SK-MEL-5 (cell line): ENCODE measurements around the gene ZNF33B. TPM values are rescaled to one million over a fixed set of nuclear protein-coding genes. Genes with fewer than 3 reads are reported as not detected.

Source experiments
- DNase-seq: peaks from one replicate; pipeline ENCODE4 v3.0.0-alpha.2; 2016; ENCODE audit warnings: low read depth, low spot score
- in situ Hi-C: cut with HindIII; loops from 2 replicates; pipeline ENCODE4 v1.10.0; 2016; ENCODE audit warnings: low sequenced_read_pairs, high pct_unique_total_duplicates, low pct_unique_long_range_greater_than_20kb
- small RNA-seq, 2 experiments: library from RNA; depleted of rRNA; stranded (forward); fragments of <200 nt; gene quantifications; one replicate each; pipeline ENCODE3, GENCODE V24; 2014
- total RNA-seq: library from RNA; depleted of rRNA; stranded (reverse); fragments of >200 nt; shearing (Covaris generic); gene quantifications from 2 replicates; pipeline ENCODE4 v1.2.3, GENCODE V29; 2014; rRNA removed

Gene ZNF33B
- total RNA-seq, 1 experiment from 2014 or later = 7.8 TPM

- in situ Hi-C loops = no loop called here
- no peak for DNase-seq
Observed at GRCh38 chr10:42551582-42552187, 86.7 kb downstream of the ZNF33B start.

GRCh38 chr10:42549851-42550250, 88.5 kb downstream of the ZNF33B start:
- in situ Hi-C loops = no loop called here
- no peak for DNase-seq

- no peak for DNase-seq
- in situ Hi-C loops = no loop called here
Observed at GRCh38 chr10:42548254-42548653, 90.1 kb downstream of the ZNF33B start.

GRCh38 chr10:42544945-42545344, 93.4 kb downstream of the ZNF33B start:
- in situ Hi-C loops = no loop called here
- DNase-seq = no peak

GRCh38 chr10:42543840-42544372, 94.5 kb downstream of the ZNF33B start:
- peak; percentile 96 for DNase-seq
- in situ Hi-C loops = no loop called here

Small RNA genes lying within 50 kb of the gene (small RNA-seq; reads per million reads assigned to genes)
- gene AL022345.1 (0 reads per million in 2 experiments), gene AL022345.2 (0 reads per million in 2 experiments), gene AL022345.3 (0 reads per million in 2 experiments), gene FXYD6P1 (0 to 0.05 reads per million in 2 experiments), gene RNU6-1170P (0 reads per million in 2 experiments)

Other genes starting within 250 kb of the ZNF33B start
- gene BMS1, start 144.2 kb upstream of the ZNF33B start, total RNA-seq = 18.6 and 19.0 TPM in 2 replicates